ENCODE data around the gene RUVBL2.
"Not testable (repeated sequence)": the region's sequence is repeated elsewhere in the genome, so short reads cannot be mapped to it uniquely, and the experiment has no call there.

RUVBL2 gene

GRCh38 chr19:49011194-49011593 lies 17.5 kb downstream of the RUVBL2 start:
- no peak overlapping the region for H3K4me3 ChIP-seq (ENCODE audit: low read length)
- DNase-seq (ENCODE audit: low read depth) = no peak
- no peak for TF ChIP-seq CTCF (conservative IDR thresholded peaks at IDR 0.05; ENCODE audit: low read depth, low read length)

- TF ChIP-seq CTCF (conservative IDR thresholded peaks at IDR 0.05; ENCODE audit: low read depth, low read length) = no peak
- DNase-seq (ENCODE audit: low read depth) = no peak
- no peak overlapping the region for H3K4me3 ChIP-seq (ENCODE audit: low read length)
These were observed 20.6 kb downstream of the RUVBL2 start for GRCh38 chr19:49014123-49014869.

GRCh38 chr19:49014870-49015255 lies 21.2 kb downstream of the RUVBL2 start:
- no peak overlapping the region for H3K4me3 ChIP-seq (ENCODE audit: low read length)
- TF ChIP-seq CTCF (conservative IDR thresholded peaks at IDR 0.05; ENCODE audit: low read depth, low read length) = no peak
- DNase-seq (ENCODE audit: low read depth) = no peak

- no peak for TF ChIP-seq CTCF (conservative IDR thresholded peaks at IDR 0.05; ENCODE audit: low read depth, low read length)
- H3K4me3 ChIP-seq (ENCODE audit: low read length) = no peak overlapping the region
- DNase-seq (ENCODE audit: low read depth) = no peak
These were observed 22.6 kb downstream of the RUVBL2 start for GRCh38 chr19:49016067-49016839.

- H3K4me3 ChIP-seq (ENCODE audit: low read length) = peak within 1 kb of the TSS; percentile 39
- no peak for TF ChIP-seq CTCF (conservative IDR thresholded peaks at IDR 0.05; ENCODE audit: low read depth, low read length)
- no peak for DNase-seq (ENCODE audit: low read depth)
These were observed 23.5 kb downstream of the RUVBL2 start, which contains the start of gene LHB for GRCh38 chr19:49017041-49017665. LHB (minus strand) TSS chr19:49017091; CDS start chr19:49017081, 10 bp downstream.

- TF ChIP-seq CTCF (conservative IDR thresholded peaks at IDR 0.05; ENCODE audit: low read depth, low read length) = peak; percentile 64
- no peak for DNase-seq (ENCODE audit: low read depth)
- peak overlapping the region; percentile 39 for H3K4me3 ChIP-seq (ENCODE audit: low read length)
These were observed 24.1 kb downstream of the RUVBL2 start for GRCh38 chr19:49017666-49018351.

GRCh38 chr19:49018388-49019241 lies 24.9 kb downstream of the RUVBL2 start:
- not testable (repeated sequence) for DNase-seq (ENCODE audit: low read depth)
- peak overlapping the region; percentile 39 for H3K4me3 ChIP-seq (ENCODE audit: low read length)

Measured in retinal pigment epithelial cell (primary cell).